GM19043 (cell line): ENCODE results near the gene ELP2.
"Not testable (repeated sequence)": the region's sequence is repeated elsewhere in the genome, so short reads cannot be mapped to it uniquely, and the experiment has no call there.

Source experiments
- ATAC-seq: cut with Tn5 transposase; IDR thresholded peaks from one replicate; pipeline ENCODE4 v1.9.1; 2021; ENCODE audit warnings: low read depth; ENCODE audit not compliant: unreplicated experiment

ELP2 gene

GRCh38 chr18:36155851-36156757, 26.4 kb downstream of the ELP2 start:
- no peak for ATAC-seq

- ATAC-seq: no peak
These were observed 27.7 kb downstream of the ELP2 start for GRCh38 chr18:36157441-36157840.

- ATAC-seq: no peak
These were observed 28.7 kb downstream of the ELP2 start for GRCh38 chr18:36158266-36158867.

- no peak for ATAC-seq
These were observed 31.3 kb downstream of the ELP2 start for GRCh38 chr18:36160959-36161371.

- no peak for ATAC-seq
These were observed 33.3 kb downstream of the ELP2 start for GRCh38 chr18:36162981-36163380.

GRCh38 chr18:36167692-36168218, 38.1 kb downstream of the ELP2 start:
- no peak for ATAC-seq

- ATAC-seq: not testable (repeated sequence)
These were observed 38.6 kb downstream of the ELP2 start for GRCh38 chr18:36168296-36168695.

- ATAC-seq: no peak
These were observed 40.2 kb downstream of the ELP2 start for GRCh38 chr18:36169938-36170337.

- no peak for ATAC-seq
These were observed 45.8 kb downstream of the ELP2 start for GRCh38 chr18:36175481-36175880.

GRCh38 chr18:36176177-36176584, 46.5 kb downstream of the ELP2 start:
- no peak for ATAC-seq

- ATAC-seq: no peak
These were observed 47.0 kb downstream of the ELP2 start for GRCh38 chr18:36176711-36177110.

- ATAC-seq: no peak
These were observed 48.2 kb downstream of the ELP2 start for GRCh38 chr18:36177913-36178312.

- no peak for ATAC-seq
These were observed 50.1 kb downstream of the ELP2 start for GRCh38 chr18:36179562-36180355.

- ATAC-seq: no peak
These were observed 51.7 kb downstream of the ELP2 start for GRCh38 chr18:36181441-36181840.

GRCh38 chr18:36181898-36182506, 52.3 kb downstream of the ELP2 start:
- ATAC-seq: no peak

- ATAC-seq: no peak
These were observed 53.3 kb downstream of the ELP2 start for GRCh38 chr18:36183033-36183432.

- ATAC-seq: no peak
These were observed 54.3 kb downstream of the ELP2 start for GRCh38 chr18:36183987-36184386.

- no peak for ATAC-seq
These were observed 55.5 kb downstream of the ELP2 start for GRCh38 chr18:36185157-36185556.

GRCh38 chr18:36185901-36186460, 56.3 kb downstream of the ELP2 start:
- ATAC-seq: no peak
